HFFc6 (cell line): ENCODE results near the gene GPR87. TPM values are rescaled to one million over a fixed set of nuclear protein-coding genes. Genes with fewer than 3 reads are reported as not detected.

Experiments
- DNase-seq: peaks from one replicate; pipeline ENCODE4 v3.0.0-alpha.2; 2018
- H3K27ac Mint-ChIP-seq: 2 replicates; pipeline ENCODE4 v1.8.0; 2020; ENCODE audit warnings: mild to moderate bottlenecking, mixed read lengths
- H3K27me3 Mint-ChIP-seq: 2 replicates; pipeline ENCODE4 v1.8.0; 2021; ENCODE audit warnings: mild to moderate bottlenecking, moderate library complexity, mixed read lengths; ENCODE audit not compliant: insufficient read depth
- H3K36me3 Mint-ChIP-seq: 2 replicates; pipeline ENCODE4 v1.8.0; 2021; ENCODE audit warnings: low read depth, mixed read lengths
- H3K4me1 Mint-ChIP-seq: 2 replicates; pipeline ENCODE4 v1.8.0; 2020; ENCODE audit warnings: low read depth, mixed read lengths
- H3K4me3 Mint-ChIP-seq: 2 replicates; pipeline ENCODE4 v1.8.0; 2020; ENCODE audit warnings: mild to moderate bottlenecking, moderate library complexity, mixed read lengths
- H3K9me3 Mint-ChIP-seq: 2 replicates; pipeline ENCODE4 v1.8.0; 2020; ENCODE audit warnings: mild to moderate bottlenecking, mixed read lengths
- CTCF ChIP-seq: fragments of 200-600 bp; sonication (generic); IDR thresholded peaks from 2 replicates; pipeline ENCODE4 v1.5.0; 2021; ENCODE audit warnings: antibody characterized with exemption, mild to moderate bottlenecking
- total RNA-seq, 6 experiments: library from RNA; stranded (reverse); fragmentation: NEBNext Ultra II Directional; extraction: Animal tissue kit (Norgen Biotek cat#: 25700); gene quantifications; 2 replicates in 1 of 6; 3 replicates in 5 of 6; pipeline ENCODE4 v1.2.3, GENCODE V29; 2021

Gene GPR87
- total RNA-seq, 6 experiments from 2014 or later = not detected

- no peak for DNase-seq
- Mint-ChIP-seq H3K4me1 (peaks cover 78% of the 10 kb centered on the region), H3K36me3 (0 out of 2 replicates have a peak, but pooled peaks cover 4% of the 10 kb centered on the region), H3K27me3 (peaks cover 8% of the 10 kb centered on the region), H3K27ac (no peak overlapping the region), H3K4me3 (no peak overlapping the region), H3K9me3 (no peaks in the 10 kb centered on the region)
- TF ChIP-seq CTCF = no peak
Measured at GRCh38 chr3:151303751-151304150, 12.9 kb downstream of the GPR87 start.

GRCh38 chr3:151301787-151302186 is 14.8 kb downstream of the GPR87 start:
- Mint-ChIP-seq H3K9me3 (no peaks in the 10 kb centered on the region), H3K4me3 (no peak overlapping the region), H3K36me3 (0 out of 2 replicates have a peak, but pooled peaks cover 4% of the 10 kb centered on the region), H3K27ac (no peak overlapping the region), H3K4me1 (peaks cover 58% of the 10 kb centered on the region), H3K27me3 (peaks cover 8% of the 10 kb centered on the region)
- TF ChIP-seq CTCF = no peak
- DNase-seq = peak; percentile 74

- Mint-ChIP-seq H3K4me1 (peaks cover 46% of the 10 kb centered on the region), H3K27ac (no peak overlapping the region), H3K4me3 (no peak overlapping the region), H3K36me3 (0 out of 2 replicates have a peak, but pooled peaks cover 4% of the 10 kb centered on the region), H3K27me3 (peaks cover 11% of the 10 kb centered on the region), H3K9me3 (no peaks in the 10 kb centered on the region)
- TF ChIP-seq CTCF = no peak
- no peak for DNase-seq
Measured at GRCh38 chr3:151300539-151300938, 16.1 kb downstream of the GPR87 start.

GRCh38 chr3:151299006-151299405 is 17.6 kb downstream of the GPR87 start:
- Mint-ChIP-seq H3K4me1 (peaks cover 32% of the 10 kb centered on the region), H3K9me3 (no peaks in the 10 kb centered on the region), H3K27me3 (peaks cover 7% of the 10 kb centered on the region), H3K36me3 (0 out of 2 replicates have a peak, but pooled peaks cover 4% of the 10 kb centered on the region), H3K27ac (no peak overlapping the region), H3K4me3 (no peak overlapping the region)
- TF ChIP-seq CTCF = no peak
- DNase-seq = no peak

GRCh38 chr3:151297429-151297828 is 19.2 kb downstream of the GPR87 start:
- Mint-ChIP-seq H3K36me3 (no peaks in the 10 kb centered on the region), H3K4me3 (no peak overlapping the region), H3K27ac (no peak overlapping the region)

More at GRCh38 chr3:151297429-151297828, 19.2 kb downstream of the GPR87 start:
- no peak for DNase-seq
- Mint-ChIP-seq H3K4me1 (peaks cover 20% of the 10 kb centered on the region), H3K27me3 (peaks cover 7% of the 10 kb centered on the region), H3K9me3 (no peaks in the 10 kb centered on the region)
- no peak for TF ChIP-seq CTCF
